B cell (primary cell): ENCODE measurements around the gene GP1BB. TPM values are rescaled to one million over a fixed set of nuclear protein-coding genes. Genes with fewer than 3 reads are reported as not detected.
"Not testable (repeated sequence)": the region's sequence is repeated elsewhere in the genome, so short reads cannot be mapped to it uniquely, and the experiment has no call there.

Experiments
- ATAC-seq: fragments of 200-7000 bp; cut with Tn5 transposase; one replicate; pipeline ENCODE4 v1.10.0; 2021; ENCODE audit warnings: low read depth, mild to moderate bottlenecking, moderate number of reproducible peaks, moderate library complexity
- CTCF ChIA-PET: fragments of 350-600 bp; sonication (Branson Sonifier 250); formaldehyde crosslinking; loops from one replicate; lab custom pipeline; 2021; ENCODE audit warnings: antibody characterized with exemption, inconsistent platforms; lab: Charles Lee
- POLR2A ChIA-PET: fragments of 350-600 bp; sonication (Branson Sonifier 250); formaldehyde crosslinking; loops from one replicate; lab custom pipeline; 2021; ENCODE audit warnings: antibody characterized with exemption; lab: Charles Lee
- DNase-seq: peaks from one replicate; pipeline ENCODE4 v3.0.0; 2013
- H2AFZ ChIP-seq: 2 replicates; pipeline ENCODE4 v1.6.1; 2012; ENCODE audit warnings: mild to moderate bottlenecking, low read depth, low read length; ENCODE audit not compliant: insufficient read depth, poor library complexity, severe bottlenecking
- H3K27ac ChIP-seq, 2 donors: 1 replicate in 1 of 2; 2 replicates in 1 of 2; pipeline ENCODE4 v1.5.1; 2012 to 2013; ENCODE audit warnings: low read length in 2 of 2, mild to moderate bottlenecking in 2 of 2, moderate library complexity in 1 of 2
- H3K27me3 ChIP-seq, 4 experiments: fragments of 200-600 bp in 1 of 4; sonication (generic) in 1 of 4; replicated peaks in 1 of 4; 1 replicate in 2 of 4; 2 replicates in 2 of 4; pipeline versions ENCODE4 v1.6.1 to v1.7.0; 2013 to 2016; ENCODE audit warnings: low read length in 3 of 4, mild to moderate bottlenecking in 2 of 4, mixed read lengths in 1 of 4, moderate library complexity in 1 of 4; ENCODE audit not compliant: insufficient read depth in 4 of 4, control insufficient read depth in 3 of 4; ENCODE audit errors: control extremely low read depth in 1 of 4
- H3K36me3 ChIP-seq, 2 experiments: replicated peaks in 1 of 2; 1 replicate in 1 of 2; 2 replicates in 1 of 2; pipeline versions ENCODE4 v1.6.1 to v1.7.1; 2013; ENCODE audit warnings: low read length in 1 of 2; ENCODE audit not compliant: insufficient read depth in 2 of 2, control insufficient read depth in 1 of 2; ENCODE audit errors: control extremely low read depth in 1 of 2, extremely low read depth in 1 of 2
- H3K4me1 ChIP-seq, 2 donors: fragments of 200-600 bp in 1 of 2; sonication (generic) in 1 of 2; 1 replicate in 1 of 2; 2 replicates in 1 of 2; pipeline versions ENCODE4 v1.5.1 to v1.6.1; 2013 to 2017; ENCODE audit warnings: low read length in 2 of 2; ENCODE audit not compliant: control insufficient read depth in 2 of 2, insufficient read depth in 2 of 2
- H3K4me2 ChIP-seq: replicated peaks from 2 replicates; pipeline ENCODE3; 2012; ENCODE audit warnings: mild to moderate bottlenecking, low read depth, low read length; ENCODE audit not compliant: poor library complexity, severe bottlenecking
- H3K4me3 ChIP-seq, 5 experiments: fragments of 200-600 bp in 1 of 5; sonication (generic) in 1 of 5; 1 replicate in 3 of 5; 2 replicates in 2 of 5; pipeline versions ENCODE4 v1.5.1 to v1.7.0; 2011 to 2016; ENCODE audit warnings: low read length in 4 of 5, mild to moderate bottlenecking in 4 of 5, low read depth in 2 of 5, control low read depth in 1 of 5, moderate library complexity in 1 of 5; ENCODE audit not compliant: insufficient read depth in 1 of 5; ENCODE audit errors: control extremely low read depth in 1 of 5, extremely low read depth in 1 of 5
- H3K79me2 ChIP-seq: fragments of 200-600 bp; sonication (generic); one replicate; pipeline ENCODE4 v1.6.0; 2016; ENCODE audit warnings: low read length; ENCODE audit not compliant: control insufficient read depth, insufficient read depth
- H3K9ac ChIP-seq: fragments of 200-600 bp; sonication (generic); 2 replicates; pipeline ENCODE4 v1.6.1; 2017; ENCODE audit warnings: mild to moderate bottlenecking, low read length, moderate library complexity
- H3K9me3 ChIP-seq, 3 donors: one replicate each; pipeline versions ENCODE4 v1.6.1 to v1.7.1; 2013; ENCODE audit warnings: low read length in 2 of 3; ENCODE audit not compliant: control insufficient read depth in 2 of 3, insufficient read depth in 1 of 3; ENCODE audit errors: control extremely low read depth in 1 of 3
- H4K20me1 ChIP-seq: 2 replicates; pipeline ENCODE4 v1.6.0; 2012; ENCODE audit warnings: mild to moderate bottlenecking, low read length; ENCODE audit not compliant: insufficient read depth, control insufficient read depth, poor library complexity, severe bottlenecking
- H3K27ac Mint-ChIP-seq: one replicate; pipeline ENCODE4 v1.8.0; 2021; ENCODE audit warnings: mixed read lengths
- H3K27me3 Mint-ChIP-seq: one replicate; pipeline ENCODE4 v1.8.0; 2021; ENCODE audit warnings: mixed read lengths
- H3K4me1 Mint-ChIP-seq: one replicate; pipeline ENCODE4 v1.8.0; 2021; ENCODE audit warnings: mixed read lengths
- H3K4me3 Mint-ChIP-seq: one replicate; pipeline ENCODE4 v1.8.0; 2021; ENCODE audit warnings: mixed read lengths
- H3K9me3 Mint-ChIP-seq: one replicate; pipeline ENCODE4 v1.8.0; 2022; ENCODE audit warnings: mixed read lengths; ENCODE audit not compliant: insufficient read depth
- CTCF ChIP-seq: fragments of 200-600 bp; IDR thresholded peaks from one replicate; pipeline ENCODE4 v1.8.0; 2022; ENCODE audit warnings: antibody characterized with exemption, mild to moderate bottlenecking
- EZH2 ChIP-seq: IDR thresholded peaks from 2 replicates; pipeline ENCODE4 v1.6.1; 2012; ENCODE audit warnings: borderline replicate concordance, low read depth, mild to moderate bottlenecking, moderate library complexity, low read length; ENCODE audit not compliant: insufficient read depth, poor library complexity, severe bottlenecking
- WGBS: methylation state at CpG from one replicate; pipeline ENCODE4 v1.1.5; 2013; ENCODE audit warnings: missing lambda C conversion rate; ENCODE audit not compliant: insufficient coverage; 5-methylcytosine and 5-hydroxymethylcytosine counted together
- intact Hi-C: fragments of 100-400 bp; cut with micrococcal nuclease; formaldehyde crosslinking; loops from one replicate; pipeline ENCODE4 v1.10.0; 2022
- polyA plus RNA-seq: library from polyadenylated mRNA; depleted of rRNA; stranded (reverse); fragments of >200 nt; gene quantifications from 2 replicates; pipeline ENCODE4 v1.2.3, GENCODE V29; 2012
- total RNA-seq, 2 donors: library from RNA; stranded (reverse); fragments of 120-200 nt in 1 of 2; gene quantifications; 1 replicate in 1 of 2; 2 replicates in 1 of 2; pipeline versions ENCODE4 v1.2.3 to v1.2.4, GENCODE V29; 2013 to 2022

Gene GP1BB
- total and polyA plus RNA-seq, 2 donors (not counting 1 experiment from before 2014, with no cell fraction given) = 0.31 TPM; not detected in 1

- H3K4me2 ChIP-seq = no peak overlapping the region
- CTCF ChIA-PET = no interaction called here
- intact Hi-C loops = no loop called here
- TF ChIP-seq EZH2 = no peak
- no peak for TF ChIP-seq CTCF
- no peak overlapping the region for H2AFZ ChIP-seq
- H4K20me1 ChIP-seq = no peaks in the 10 kb centered on the region
- peak overlapping the region; percentile 70 for H3K4me3 Mint-ChIP-seq
- DNase-seq (no peak), ATAC-seq (no peak)
- POLR2A ChIA-PET = no interaction called here
- 94% methylated on average over 44 of the region's 45 CpGs for whole genome bisulfite sequencing
- no peaks in the 10 kb centered on the region for H3K79me2 ChIP-seq
- peaks cover 9 to 18% of the 10 kb centered on the region in 2 donors for H3K4me1 ChIP-seq
- peaks cover 0 to 14% (median 0%) of the 10 kb centered on the region in 3 donors for H3K9me3 ChIP-seq
- no peaks in the 10 kb centered on the region for H3K9me3 Mint-ChIP-seq
- H3K27ac Mint-ChIP-seq = no peak overlapping the region
- no peak overlapping the region for H3K27ac ChIP-seq
- H3K27me3 ChIP-seq = peaks cover 0 to 37% (median 13%) of the 10 kb centered on the region in 4 experiments
- no peaks in the 10 kb centered on the region for H3K36me3 ChIP-seq
- no peak overlapping the region for H3K9ac ChIP-seq
- H3K4me1 Mint-ChIP-seq = peaks cover 13% of the 10 kb centered on the region
- peaks cover 34% of the 10 kb centered on the region for H3K27me3 Mint-ChIP-seq
- H3K4me3 ChIP-seq = no peak overlapping the region
Measured at GRCh38 chr22:19724927-19725661, 1.8 kb downstream of the GP1BB start.

GRCh38 chr22:19726064-19726788 lies 2.9 kb downstream of the GP1BB start:
- H3K4me3 ChIP-seq, H3K27ac ChIP-seq, H3K36me3 ChIP-seq, POLR2A ChIA-PET, H2AFZ ChIP-seq, H3K9me3 Mint-ChIP-seq, H4K20me1 ChIP-seq, intact Hi-C loops, DNase-seq, H3K27ac Mint-ChIP-seq, H3K4me2 ChIP-seq, H3K9ac ChIP-seq, ATAC-seq, H3K4me3 Mint-ChIP-seq, H3K79me2 ChIP-seq, CTCF ChIA-PET: not testable (repeated sequence)
- peaks cover 0 to 36% (median 11%) of the 10 kb centered on the region in 4 experiments for H3K27me3 ChIP-seq
- Mint-ChIP-seq H3K27me3 (peaks cover 26% of the 10 kb centered on the region), H3K4me1 (peaks cover 14% of the 10 kb centered on the region)
- peaks cover 17 to 23% of the 10 kb centered on the region in 2 donors for H3K4me1 ChIP-seq
- H3K9me3 ChIP-seq = peaks cover 0 to 14% (median 0%) of the 10 kb centered on the region in 3 donors
- WGBS = 95% methylated on average over 90 of the region's 96 CpGs
